Measurements from ENCODE around the gene MAP7D3. TPM values are rescaled to one million over a fixed set of nuclear protein-coding genes. Genes with fewer than 3 reads are reported as not detected.

The MAP7D3 gene
- total RNA-seq, 1 experiment from 2014 or later: 17.6 TPM

- Histone ChIP-seq H3K4me1 (peaks cover 8% of the 10 kb centered on the region; the same call in 1 of the 2 replicates), H3K36me3 (no peaks in the 10 kb centered on the region), H3K9me3 (replicated peaks) (no peaks in the 10 kb centered on the region), H3K27ac (no peak overlapping the region), H3K4me3 (no peak overlapping the region), H3K27me3 (no peaks in the 10 kb centered on the region)
- no peak for DNase-seq
These were observed 84.9 kb downstream of the MAP7D3 start for GRCh38 chrX:136166221-136166855.

- H3K27ac ChIP-seq: no peak overlapping the region
- H3K9me3 ChIP-seq (replicated peaks): no peaks in the 10 kb centered on the region
- no peak overlapping the region for H3K4me3 ChIP-seq
- H3K36me3 ChIP-seq: no peaks in the 10 kb centered on the region
- no peaks in the 10 kb centered on the region for H3K27me3 ChIP-seq
- H3K4me1 ChIP-seq: peaks cover 8% of the 10 kb centered on the region; the same call in 1 of the 2 replicates
- DNase-seq: no peak
These were observed 85.8 kb downstream of the MAP7D3 start for GRCh38 chrX:136165406-136165805.

- DNase-seq: no peak
- peaks cover under 1% of the 10 kb centered on the region; the same call in 1 of the 2 replicates for H3K4me1 ChIP-seq
- H3K9me3 ChIP-seq (replicated peaks): no peaks in the 10 kb centered on the region
- H3K36me3 ChIP-seq: no peaks in the 10 kb centered on the region
- H3K27ac ChIP-seq: no peak overlapping the region
- H3K4me3 ChIP-seq: no peak overlapping the region
- H3K27me3 ChIP-seq: no peaks in the 10 kb centered on the region
These were observed 87.5 kb downstream of the MAP7D3 start for GRCh38 chrX:136163689-136164088.

Other genes with a start within 250 kb of the MAP7D3 start
- gene FHL1, start 103.9 kb downstream of the MAP7D3 start, total RNA-seq (2014; rRNA removed; shearing (Covaris generic)): 48.0 and 55.7 TPM in 2 replicates
- not detected in 2 replicates for gene ADGRG4, start 49.6 kb upstream of the MAP7D3 start, total RNA-seq (2014; rRNA removed; shearing (Covaris generic))
- not detected in 2 replicates for gene BRS3, start 236.5 kb upstream of the MAP7D3 start, total RNA-seq (2014; rRNA removed; shearing (Covaris generic))
- 81.6 and 88.0 TPM in 2 replicates for gene HTATSF1, start 246.2 kb upstream of the MAP7D3 start, total RNA-seq (2014; rRNA removed; shearing (Covaris generic))